NCI-H526 treated with DMSO at 0.1 percent for 48 hours (cell line): ENCODE data around the gene NT5C3B.
A peak's percentile ranks its signal among the peaks of the same experiment; 100 is the strongest.
"Not testable (repeated sequence)": the region's sequence is repeated elsewhere in the genome, so short reads cannot be mapped to it uniquely, and the experiment has no call there.

Source experiments
- DNase-seq: peaks from one replicate; lab custom pipeline; 2025; lab: John Stamatoyannopoulos, UW

Gene NT5C3B

DNA sequence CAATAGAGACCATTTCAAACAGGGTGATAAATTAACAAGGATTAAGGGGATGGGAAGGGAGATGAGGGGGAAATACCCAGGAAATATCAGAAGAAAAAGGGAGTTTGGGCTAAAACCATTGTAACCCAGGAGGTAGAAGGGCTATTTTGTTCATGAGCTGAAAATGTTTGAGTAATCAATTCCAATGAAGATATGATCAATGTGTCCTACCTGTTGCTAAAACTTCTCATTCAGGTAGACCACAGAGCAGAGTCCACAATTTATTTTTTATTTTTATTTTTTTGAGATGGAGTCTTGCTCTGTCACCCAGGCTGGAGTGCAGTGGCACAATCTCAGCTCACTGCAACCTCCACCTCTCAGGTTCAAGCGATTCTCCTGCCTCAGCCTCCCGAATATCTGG lies 3.4 kb upstream of the NT5C3B start:
- DNase-seq = not testable (repeated sequence)

DNA sequence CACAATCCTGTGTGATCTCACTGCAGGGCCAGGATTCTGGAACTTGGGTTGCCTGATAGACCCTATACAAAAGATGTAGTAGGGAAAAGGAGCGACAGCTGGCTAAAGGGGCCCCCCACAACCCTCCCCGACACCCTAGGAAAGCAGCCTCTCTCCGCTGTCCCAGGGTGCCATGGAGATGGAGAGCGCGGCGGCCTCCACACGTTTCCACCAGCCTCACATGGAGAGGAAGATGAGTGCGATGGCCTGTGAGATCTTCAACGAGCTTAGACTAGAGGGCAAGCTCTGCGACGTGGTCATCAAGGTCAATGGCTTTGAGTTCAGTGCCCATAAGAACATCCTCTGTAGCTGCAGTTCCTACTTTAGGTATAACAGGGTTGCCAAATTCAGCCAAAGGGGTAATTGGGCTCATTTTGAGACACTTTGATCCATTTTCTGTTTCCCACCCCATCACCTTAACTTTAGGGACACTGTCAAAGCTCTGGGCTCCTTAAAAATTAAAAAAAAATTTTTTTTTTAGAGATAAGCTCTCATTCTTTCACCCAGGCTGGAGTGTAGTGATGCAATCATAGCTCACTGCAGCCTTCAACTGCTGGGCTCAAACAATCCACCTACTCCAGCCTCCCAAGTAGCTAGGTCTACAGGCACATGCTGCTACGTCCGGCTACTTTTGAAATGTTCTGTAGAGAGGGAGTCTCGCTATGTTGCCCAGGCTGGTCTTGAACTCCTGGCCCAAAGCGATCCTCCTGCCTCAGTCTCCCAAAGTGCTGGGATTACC lies 1.9 kb upstream of the NT5C3B start, which contains the start of gene KLHL10:
Gene KLHL10 (plus strand): TSS at position 65 of the 778 bp plus-strand sequence. CDS start 108 bp downstream, at position 173.
- DNase-seq = no peak

DNA sequence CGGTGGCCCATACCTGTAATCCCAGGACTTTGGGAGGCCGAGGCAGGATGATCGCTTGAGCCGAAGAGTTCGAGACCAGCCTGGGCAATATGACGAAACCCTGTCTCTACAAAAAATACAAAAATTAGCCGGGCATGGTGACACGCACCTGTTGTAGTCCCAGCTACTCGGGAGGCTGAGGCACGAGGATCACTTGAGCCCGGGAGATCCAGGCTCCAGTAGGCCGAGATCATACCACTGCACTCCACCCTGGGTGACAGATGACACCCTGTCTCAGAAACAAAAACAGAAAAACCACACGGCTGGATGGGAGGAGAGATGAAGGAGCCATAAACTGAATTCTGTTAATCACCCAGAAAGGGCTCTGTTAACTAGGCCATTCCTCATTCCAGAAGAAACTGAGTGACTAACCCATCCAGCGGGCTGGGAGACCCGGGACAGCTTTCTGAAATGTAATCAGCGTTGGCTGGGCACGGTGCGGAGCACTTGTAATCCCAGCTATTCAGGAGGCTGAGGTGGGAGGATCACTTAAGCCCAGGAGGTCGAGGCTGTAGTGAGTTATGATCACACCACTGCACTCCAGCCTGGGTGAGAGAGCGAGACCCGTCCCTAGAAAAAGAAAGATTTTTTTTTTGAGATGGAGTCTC lies 641 bp upstream of the NT5C3B start:
- DNase-seq = no peak

DNA sequence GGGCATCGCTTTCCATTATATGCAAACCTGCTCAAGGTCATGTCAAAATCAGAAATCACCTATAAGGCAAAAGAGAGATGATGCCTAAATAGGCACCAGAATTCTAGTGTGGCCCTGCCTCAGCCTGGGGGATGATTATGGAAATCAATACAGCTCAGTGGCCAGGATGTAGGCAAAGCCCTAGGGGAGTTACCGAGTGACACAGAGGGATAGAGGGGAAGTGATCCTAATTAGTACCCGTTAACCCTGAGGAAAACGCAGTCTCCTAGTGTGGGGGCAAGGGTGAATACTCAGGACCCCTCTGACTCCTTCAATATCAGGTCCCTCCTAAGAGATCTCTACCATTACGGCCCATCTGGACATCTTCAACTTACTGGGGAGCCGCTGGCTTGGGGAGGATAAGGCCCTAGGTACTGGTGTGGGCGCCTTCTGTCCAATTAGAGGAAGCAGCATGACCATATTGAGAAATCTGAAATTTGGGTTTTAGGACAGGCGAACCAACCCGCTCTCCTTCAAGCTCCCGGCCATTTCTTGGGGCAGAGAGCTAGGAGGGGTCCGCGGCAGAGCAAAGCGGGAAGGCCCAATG lies 725 bp downstream of the NT5C3B start:
- no peak for DNase-seq

DNA sequence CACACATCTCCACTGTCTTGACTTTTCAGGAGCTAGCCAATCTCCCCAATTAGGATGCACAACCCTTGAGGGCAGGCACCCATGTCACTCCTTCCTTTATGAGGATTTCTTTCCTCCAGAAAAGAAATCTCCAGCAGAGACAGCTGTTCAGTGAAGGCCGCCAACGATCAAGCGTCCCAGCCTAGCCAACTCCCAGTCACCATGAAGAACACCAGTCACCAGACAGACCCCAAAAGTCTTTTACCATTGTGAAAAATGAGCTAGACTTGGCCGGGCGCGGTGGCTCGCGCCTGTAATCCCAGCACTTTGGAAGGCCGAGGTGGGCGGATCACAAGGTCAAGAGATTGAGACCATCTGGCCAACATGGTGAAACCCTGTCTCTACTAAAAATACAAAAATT lies 6.1 kb downstream of the NT5C3B start:
- DNase-seq = not testable (repeated sequence)

DNA sequence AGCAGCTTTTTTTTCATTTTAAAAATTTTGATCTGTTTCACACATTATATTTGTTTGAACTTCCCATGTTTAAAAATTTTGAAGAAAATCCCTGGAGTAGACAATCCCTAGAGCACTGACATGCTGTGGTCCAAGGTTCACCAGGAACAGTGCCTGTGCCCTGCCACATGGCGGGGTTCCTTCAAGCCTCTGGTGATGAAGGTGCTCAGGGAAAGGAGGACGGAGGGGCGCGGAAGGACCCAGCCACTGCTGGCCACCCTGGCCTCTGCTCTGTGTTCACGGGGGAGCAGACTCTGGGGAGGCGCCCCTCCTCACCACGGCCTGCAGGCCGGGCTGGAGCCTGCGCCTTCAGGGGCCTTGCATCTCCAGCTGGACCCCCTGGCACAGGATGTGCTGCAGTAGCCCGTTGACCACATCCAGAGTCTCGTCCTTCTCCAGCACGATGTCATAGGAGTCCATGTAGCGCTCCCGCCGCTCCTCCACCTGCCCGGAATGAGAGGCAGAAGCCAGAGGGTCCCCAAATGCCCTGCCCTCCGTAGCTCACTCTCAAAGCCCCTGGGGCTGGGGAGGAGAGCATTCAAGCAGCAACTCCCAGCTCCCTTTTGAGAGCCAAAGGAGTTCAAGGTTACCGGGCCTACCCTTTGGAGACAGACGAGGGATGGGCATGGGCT lies 10.7 kb downstream of the NT5C3B start:
- no peak for DNase-seq

DNA sequence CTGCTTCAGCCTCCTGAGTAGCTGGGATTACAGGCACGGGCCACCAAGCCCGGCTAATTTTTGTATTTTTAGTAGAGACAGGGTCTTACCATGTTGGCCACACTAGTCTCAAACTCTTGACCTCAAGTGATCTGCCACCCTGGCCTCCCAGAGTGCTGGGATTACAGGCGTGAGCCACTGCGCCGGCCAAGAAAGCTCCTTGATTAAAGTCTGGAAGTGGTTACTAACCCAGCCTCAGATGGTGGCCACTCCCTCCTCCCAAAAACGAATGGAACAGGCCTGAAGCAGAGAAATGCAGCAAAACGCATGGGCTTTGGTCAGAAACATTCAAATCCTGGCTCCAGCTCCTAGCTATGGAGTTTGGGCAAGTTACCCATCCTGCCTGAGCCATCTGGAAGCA lies 11.9 kb downstream of the NT5C3B start:
- DNase-seq = no peak

DNA sequence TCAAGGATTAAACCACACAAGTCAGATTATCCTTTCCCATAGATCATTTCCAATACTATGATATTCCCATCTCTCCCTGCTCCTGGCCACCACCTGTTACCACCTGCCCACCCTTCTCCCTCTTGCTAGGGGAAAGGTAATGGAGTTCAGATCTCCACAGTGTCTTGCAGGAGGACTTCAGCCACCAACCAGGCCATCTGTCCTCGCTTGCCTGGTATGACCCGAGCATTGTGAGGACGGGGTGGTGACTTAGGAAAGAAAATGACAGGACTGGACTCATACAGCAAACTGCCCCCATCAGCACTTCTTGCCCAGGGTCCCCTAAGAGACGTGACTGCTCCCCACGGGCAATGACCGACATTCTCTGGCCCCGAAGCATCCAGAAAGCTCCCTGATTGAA lies 12.5 kb downstream of the NT5C3B start:
- DNase-seq = no peak

DNA sequence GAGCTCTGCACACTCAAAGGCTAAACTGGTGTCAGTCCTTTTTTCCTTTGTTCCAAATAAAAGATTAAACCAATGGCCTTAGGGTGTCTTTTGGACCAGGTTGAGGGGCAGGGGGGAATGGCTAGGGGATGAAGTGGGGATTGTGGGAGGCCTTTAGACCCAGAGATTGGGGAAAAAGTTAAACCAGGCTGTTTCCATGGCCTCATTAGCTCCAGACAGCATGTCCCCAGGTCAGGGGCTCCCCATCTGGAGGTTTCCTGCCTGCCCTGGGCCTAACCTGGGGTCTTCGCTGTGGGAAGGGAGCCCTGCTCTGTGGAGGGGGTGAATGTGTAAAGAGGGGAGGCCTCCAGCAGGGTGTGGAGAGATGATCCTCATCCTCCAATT lies 12.9 kb downstream of the NT5C3B start:
- no peak for DNase-seq

DNA sequence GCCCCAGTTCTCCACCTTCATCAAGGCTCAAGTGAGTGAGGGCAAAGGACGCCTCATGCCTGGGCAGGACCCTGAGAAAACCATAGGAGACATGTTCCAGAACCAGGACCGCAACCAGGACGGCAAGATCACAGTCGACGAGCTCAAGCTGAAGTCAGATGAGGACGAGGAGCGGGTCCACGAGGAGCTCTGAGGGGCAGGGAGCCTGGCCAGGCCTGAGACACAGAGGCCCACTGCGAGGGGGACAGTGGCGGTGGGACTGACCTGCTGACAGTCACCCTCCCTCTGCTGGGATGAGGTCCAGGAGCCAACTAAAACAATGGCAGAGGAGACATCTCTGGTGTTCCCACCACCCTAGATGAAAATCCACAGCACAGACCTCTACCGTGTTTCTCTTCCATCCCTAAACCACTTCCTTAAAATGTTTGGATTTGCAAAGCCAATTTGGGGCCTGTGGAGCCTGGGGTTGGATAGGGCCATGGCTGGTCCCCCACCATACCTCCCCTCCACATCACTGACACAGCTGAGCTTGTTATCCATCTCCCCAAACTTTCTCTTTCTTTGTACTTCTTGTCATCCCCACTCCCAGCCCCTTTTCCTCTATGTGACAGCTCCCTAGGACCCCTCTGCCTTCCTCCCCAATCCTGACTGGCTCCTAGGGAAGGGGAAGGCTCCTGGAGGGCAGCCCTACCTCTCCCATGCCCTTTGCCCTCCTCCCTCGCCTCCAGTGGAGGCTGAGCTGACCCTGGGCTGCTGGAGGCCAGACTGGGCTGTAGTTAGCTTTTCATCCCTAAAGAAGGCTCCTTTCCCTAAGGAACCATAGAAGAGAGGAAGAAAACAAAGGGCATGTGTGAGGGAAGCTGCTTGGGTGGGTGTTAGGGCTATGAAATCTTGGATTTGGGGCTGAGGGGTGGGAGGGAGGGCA lies 13.6 kb downstream of the NT5C3B start:
- DNase-seq = no peak

DNA sequence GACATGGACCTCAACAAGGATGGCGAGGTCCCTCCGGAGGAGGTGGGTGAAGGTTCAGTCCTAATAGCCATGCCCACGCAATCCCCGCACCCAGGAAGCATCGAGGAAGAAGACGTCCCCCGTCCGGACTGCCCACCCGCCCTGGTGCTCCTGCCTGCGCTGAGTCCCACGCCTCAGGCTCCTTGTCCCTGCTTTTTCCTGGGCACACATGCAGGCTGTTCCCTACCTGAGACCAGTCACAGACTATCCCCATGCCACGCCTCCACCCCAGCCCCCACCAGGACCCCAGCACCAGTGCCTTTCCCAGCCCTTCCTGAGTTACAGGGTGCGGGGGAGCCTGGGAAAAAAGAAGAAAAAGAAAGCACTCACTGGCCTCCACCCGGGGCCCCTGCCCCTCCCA lies 14.3 kb downstream of the NT5C3B start:
- no peak for DNase-seq

DNA sequence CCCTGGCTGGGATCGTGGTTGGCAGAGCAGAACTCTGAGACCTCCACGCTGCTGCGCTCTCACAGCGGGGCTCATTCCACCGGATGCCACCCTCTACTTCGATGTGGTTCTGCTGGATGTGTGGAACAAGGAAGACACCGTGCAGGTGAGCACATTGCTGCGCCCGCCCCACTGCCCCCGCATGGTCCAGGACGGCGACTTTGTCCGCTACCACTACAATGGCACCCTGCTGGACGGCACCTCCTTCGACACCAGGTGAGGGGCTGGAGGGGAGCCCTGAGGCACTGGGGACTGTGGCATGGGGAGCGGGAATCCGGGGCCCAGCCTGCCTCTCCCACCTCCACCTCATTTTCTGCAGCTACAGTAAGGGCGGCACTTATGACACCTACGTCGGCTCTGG lies 18.0 kb downstream of the NT5C3B start:
- DNase-seq = no peak

DNA sequence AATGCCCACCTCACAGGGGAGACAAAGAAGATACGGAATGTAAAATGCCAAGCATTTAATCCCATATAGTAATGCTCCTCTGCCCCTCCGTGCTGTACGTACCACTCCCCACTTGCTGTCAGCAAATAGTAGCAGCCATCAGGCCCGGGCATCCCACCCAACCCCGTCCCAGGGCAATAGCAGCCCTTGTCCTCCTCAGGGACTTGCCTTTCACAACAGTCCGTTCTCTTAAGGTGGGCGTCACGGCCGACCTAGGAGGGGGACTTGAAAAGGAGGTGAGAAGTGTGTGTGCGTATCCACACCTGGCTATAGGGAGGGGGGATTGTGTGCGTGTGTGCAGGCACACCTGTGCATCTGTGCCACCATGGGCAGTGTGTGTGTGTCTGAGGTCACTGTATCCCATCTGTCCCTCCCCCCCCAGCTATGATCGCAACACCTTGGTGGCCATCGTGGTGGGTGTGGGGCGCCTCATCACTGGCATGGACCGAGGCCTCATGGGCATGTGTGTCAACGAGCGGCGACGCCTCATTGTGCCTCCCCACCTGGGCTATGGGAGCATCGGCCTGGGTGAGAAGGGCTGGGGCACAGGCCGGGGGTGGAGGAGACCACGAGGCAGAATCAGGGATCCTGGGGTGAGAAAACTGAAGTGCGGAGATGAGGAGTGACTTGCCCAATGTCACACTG lies 19.3 kb downstream of the NT5C3B start:
- no peak for DNase-seq

DNA sequence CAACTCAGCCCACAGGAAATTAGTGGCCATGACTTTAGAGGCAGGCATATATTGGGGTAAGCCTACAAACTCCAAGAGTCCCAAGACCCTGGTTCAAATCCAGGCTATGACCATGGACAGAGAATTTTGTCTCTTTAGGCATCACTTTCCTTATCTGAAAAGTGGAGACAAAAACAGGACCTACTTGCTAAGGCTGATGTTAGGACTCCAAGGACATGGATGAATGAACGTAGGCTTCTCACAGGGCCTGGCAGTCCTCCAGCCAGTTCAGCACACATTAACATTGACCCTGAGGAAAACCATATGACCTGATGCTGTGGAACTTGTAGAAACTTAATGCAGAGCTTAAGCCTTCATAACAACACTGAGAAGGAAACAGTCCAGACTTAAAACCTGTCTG lies 21.8 kb downstream of the NT5C3B start:
- no peak for DNase-seq

DNA sequence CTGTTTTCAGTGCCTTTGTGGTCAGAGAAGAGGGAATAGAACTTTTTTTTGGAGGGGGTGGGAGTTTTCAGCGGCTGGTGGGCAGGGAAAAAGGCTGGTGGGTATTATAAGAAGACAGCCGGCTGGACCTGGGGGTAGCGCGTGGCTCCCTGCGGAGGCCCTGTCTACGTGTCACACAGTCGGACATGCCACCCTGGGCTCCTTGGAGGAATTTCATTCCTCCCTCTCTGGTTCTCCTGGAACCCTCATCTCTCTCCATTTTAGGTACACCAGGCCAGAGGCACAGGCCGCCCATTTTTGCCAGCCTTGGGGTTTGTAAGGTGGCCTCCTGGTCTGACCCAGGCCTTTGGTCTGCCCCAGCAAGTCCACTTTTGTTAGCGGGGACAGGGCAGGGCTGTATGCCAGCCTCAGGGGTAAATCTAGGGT lies 22.3 kb downstream of the NT5C3B start:
- DNase-seq = no peak

DNA sequence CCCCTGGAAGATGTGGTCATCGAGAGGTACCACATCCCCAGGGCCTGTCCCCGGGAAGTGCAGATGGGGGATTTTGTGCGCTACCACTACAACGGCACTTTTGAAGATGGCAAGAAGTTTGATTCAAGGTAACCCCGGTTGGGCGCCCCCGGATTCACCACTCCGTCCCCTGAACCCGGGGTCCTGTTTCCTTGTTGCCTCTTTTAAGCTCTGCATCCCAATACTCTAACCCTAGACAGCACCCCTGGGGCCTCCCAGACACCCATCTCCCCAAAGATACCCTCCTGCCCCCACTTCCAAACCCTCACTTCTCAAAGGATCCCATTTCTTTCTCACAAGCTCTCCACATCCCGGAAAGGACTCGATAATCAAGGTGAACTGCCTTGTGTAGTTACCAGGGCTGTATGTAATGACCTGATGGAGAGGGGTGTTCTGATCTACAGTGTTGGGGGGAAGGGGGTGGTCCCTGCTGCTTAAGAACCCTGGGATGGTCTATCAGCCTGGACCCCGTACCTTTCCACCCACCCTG lies 22.8 kb downstream of the NT5C3B start:
- DNase-seq = no peak

DNA sequence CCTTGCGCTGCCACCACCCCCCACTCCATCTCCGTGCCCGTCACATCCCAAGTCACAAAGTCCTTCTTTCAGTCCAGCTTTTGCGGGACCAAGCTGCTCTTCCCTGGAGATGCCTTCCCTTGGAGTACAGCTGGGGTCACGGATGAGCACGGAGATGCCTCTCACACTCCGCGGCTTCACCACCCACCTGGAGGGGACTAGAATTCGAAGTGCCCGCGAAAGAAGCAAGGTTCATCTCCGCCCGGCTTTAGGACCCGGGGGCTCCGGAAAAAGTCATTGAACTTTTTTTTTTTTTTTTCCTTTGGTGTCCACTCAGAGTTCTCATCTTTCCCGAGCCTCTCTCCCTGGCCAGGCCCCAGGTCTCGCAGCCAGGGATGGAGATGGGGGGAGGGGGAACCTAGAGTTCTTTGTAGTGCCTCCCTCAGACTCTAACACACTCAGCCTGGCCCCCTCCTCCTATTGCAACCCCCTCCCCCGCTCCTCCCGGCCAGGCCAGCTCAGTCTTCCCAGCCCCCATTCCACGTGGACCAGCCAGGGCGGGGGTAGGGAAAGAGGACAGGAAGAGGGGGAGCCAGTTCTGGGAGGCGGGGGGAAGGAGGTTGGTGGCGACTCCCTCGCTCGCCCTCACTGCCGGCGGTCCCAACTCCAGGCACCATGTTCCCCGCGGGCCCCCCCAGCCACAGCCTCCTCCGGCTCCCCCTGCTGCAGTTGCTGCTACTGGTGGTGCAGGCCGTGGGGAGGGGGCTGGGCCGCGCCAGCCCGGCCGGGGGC lies 23.5 kb downstream of the NT5C3B start, which contains the start of gene FKBP10:
Gene FKBP10 (plus strand): TSS at position 624 of the 771 bp plus-strand sequence. CDS start 31 bp downstream, at position 655.
- peak; percentile 59 for DNase-seq

DNA sequence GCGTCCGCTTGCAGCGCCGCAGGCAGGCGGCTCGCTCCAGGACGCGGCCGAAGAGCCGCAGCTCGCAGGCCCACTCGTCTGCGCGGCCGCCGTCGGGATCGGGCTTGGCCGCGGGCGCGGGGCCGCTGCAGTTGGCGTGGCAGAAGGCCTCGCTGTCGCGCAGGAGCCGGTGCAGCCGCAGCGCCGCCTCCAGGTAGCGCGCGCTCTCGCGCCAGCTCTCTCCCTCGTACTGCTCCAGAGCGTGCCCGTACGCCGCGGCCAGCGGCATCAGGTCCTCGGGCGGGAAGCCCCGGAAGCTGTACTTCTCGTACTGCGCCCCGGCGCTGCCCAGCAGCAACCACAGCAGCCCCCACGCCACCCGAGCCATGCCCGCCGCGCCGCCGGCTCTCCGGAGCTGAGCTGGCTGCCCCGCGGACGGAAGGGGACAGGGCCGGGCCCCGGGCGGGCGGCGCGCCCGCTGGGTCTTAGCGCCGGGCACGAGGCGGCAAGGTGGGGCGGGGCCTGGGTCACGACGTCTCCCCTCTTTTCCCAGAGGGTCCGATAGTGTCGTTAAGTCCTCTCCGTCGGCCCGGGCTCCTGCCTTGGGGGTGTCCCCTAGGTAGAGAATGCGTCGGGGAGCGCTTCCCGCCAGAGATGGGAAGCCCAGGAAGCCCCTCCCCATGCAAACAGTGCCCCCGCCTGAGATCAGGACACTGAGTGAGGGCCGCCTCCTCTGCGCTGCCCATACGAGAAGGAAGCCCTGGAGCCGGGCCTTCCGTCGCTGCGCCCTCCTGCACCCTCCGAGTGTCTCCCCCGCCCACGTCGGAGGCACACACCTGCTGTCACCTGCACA lies 24.3 kb downstream of the NT5C3B start, which contains the start of gene P3H4:
Gene P3H4 (minus strand): TSS at position 401 of the 832 bp plus-strand sequence. CDS start 34 bp downstream, at position 367.
- DNase-seq = peak; percentile 74
